DND-41 (cell line): ENCODE measurements around the gene CWH43.

Experiments used
- EZH2 ChIP-seq: IDR thresholded peaks from 3 replicates; pipeline ENCODE4 v1.6.1; 2012; ENCODE audit warnings: borderline replicate concordance, low read depth, mild to moderate bottlenecking, moderate library complexity, low read length, inconsistent platforms; ENCODE audit not compliant: severe bottlenecking
- TF ChIP-seq, protein P1 (sequence below): IDR thresholded peaks from 2 replicates; pipeline ENCODE4 v1.5.1; 2012; ENCODE audit warnings: borderline replicate concordance, low read length, moderate library complexity, mild to moderate bottlenecking; ENCODE audit not compliant: poor library complexity, severe bottlenecking; ENCODE audit errors: extremely low read depth

DNA sequence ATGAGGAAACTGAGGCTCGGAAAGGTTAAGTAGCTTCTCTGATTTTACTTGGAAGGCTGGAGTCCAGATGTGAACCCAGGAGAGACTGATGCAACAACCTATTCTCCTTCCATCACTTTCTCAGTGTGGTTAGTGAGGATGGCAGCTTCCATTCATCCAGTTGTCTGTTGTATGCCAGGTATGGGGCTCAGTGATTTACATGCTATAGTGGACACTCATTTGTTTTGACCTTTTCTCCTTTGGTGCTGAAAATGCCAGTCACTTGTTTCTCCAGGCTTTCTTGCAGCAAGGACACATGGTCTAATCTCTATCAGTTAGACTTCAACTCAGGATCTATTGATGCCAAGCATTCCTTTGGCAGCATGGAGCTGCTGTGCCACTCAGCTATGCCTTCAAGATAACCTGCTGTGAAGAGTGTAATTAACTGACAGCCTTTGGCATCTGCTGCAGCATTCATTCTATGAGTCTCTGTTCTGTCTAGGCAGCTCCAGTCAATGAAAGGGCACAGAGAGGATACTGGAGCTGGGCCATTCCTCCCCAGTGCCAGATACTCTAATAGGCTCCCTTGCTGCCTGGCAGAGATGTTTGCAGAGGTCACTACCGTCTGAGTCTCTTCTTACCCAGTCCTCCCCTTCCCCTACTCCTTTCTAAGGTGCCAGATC lies 11.0 kb upstream of the CWH43 start:
- no peak for TF ChIP-seq EZH2
- TF ChIP-seq, protein P1, sequence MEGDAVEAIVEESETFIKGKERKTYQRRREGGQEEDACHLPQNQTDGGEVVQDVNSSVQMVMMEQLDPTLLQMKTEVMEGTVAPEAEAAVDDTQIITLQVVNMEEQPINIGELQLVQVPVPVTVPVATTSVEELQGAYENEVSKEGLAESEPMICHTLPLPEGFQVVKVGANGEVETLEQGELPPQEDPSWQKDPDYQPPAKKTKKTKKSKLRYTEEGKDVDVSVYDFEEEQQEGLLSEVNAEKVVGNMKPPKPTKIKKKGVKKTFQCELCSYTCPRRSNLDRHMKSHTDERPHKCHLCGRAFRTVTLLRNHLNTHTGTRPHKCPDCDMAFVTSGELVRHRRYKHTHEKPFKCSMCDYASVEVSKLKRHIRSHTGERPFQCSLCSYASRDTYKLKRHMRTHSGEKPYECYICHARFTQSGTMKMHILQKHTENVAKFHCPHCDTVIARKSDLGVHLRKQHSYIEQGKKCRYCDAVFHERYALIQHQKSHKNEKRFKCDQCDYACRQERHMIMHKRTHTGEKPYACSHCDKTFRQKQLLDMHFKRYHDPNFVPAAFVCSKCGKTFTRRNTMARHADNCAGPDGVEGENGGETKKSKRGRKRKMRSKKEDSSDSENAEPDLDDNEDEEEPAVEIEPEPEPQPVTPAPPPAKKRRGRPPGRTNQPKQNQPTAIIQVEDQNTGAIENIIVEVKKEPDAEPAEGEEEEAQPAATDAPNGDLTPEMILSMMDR, result no peak
